ENCODE data around the gene RAB3C. TPM values are rescaled to one million over a fixed set of nuclear protein-coding genes. Genes with fewer than 3 reads are reported as not detected.

Gene RAB3C
- total RNA-seq, 4 donors from 2014 or later: 0.33 to 3.4 (median 1.4) TPM

- TF ChIP-seq, protein P1, sequence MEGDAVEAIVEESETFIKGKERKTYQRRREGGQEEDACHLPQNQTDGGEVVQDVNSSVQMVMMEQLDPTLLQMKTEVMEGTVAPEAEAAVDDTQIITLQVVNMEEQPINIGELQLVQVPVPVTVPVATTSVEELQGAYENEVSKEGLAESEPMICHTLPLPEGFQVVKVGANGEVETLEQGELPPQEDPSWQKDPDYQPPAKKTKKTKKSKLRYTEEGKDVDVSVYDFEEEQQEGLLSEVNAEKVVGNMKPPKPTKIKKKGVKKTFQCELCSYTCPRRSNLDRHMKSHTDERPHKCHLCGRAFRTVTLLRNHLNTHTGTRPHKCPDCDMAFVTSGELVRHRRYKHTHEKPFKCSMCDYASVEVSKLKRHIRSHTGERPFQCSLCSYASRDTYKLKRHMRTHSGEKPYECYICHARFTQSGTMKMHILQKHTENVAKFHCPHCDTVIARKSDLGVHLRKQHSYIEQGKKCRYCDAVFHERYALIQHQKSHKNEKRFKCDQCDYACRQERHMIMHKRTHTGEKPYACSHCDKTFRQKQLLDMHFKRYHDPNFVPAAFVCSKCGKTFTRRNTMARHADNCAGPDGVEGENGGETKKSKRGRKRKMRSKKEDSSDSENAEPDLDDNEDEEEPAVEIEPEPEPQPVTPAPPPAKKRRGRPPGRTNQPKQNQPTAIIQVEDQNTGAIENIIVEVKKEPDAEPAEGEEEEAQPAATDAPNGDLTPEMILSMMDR (IDR thresholded peaks at IDR 0.05; ENCODE audit: low read depth): no peak
These were observed 214.1 kb downstream of the RAB3C start for GRCh38 chr5:58797021-58797420.

- TF ChIP-seq, protein P1 (IDR thresholded peaks at IDR 0.05; ENCODE audit: low read depth): no peak
These were observed 217.5 kb downstream of the RAB3C start for GRCh38 chr5:58800356-58800755.

DNA sequence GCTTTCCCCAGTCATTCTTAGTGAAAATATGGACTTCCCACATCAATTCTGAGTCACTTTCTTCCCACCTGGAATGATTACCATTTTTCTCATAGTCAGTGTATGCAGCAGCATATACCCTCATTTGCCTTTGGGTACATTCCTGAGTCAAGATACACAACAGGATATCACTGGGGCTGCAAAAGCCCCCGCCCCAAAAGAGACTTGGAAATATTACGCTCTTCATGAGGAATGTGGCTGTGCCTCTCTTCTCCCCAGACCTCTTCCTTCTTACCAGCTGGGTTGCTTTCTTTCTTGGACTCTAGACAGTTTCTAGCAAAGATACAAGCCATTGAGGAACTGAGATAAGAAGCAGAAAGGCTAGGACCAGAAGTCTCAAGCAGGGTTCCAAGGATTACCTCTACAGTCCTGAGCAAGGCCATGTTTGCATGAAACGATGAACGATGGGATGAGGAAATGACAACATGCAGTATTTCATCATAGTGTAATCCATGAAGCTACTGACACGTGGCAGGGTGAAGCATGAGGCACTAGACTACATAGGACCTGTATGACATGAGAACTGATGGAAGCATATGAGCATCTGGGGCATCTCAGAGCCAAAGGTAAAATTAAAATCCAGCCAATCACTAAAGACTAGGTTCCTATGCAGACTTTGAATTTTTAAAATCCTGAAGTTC lies 218.1 kb downstream of the RAB3C start:
- TF ChIP-seq, protein P1 (IDR thresholded peaks at IDR 0.05; ENCODE audit: low read depth): no peak

- TF ChIP-seq, protein P1 (IDR thresholded peaks at IDR 0.05; ENCODE audit: low read depth): no peak
These were observed 220.2 kb downstream of the RAB3C start for GRCh38 chr5:58803056-58803455.

GRCh38 chr5:58804291-58804690 lies 221.4 kb downstream of the RAB3C start:
- TF ChIP-seq, protein P1 (IDR thresholded peaks at IDR 0.05; ENCODE audit: low read depth): no peak

DNA sequence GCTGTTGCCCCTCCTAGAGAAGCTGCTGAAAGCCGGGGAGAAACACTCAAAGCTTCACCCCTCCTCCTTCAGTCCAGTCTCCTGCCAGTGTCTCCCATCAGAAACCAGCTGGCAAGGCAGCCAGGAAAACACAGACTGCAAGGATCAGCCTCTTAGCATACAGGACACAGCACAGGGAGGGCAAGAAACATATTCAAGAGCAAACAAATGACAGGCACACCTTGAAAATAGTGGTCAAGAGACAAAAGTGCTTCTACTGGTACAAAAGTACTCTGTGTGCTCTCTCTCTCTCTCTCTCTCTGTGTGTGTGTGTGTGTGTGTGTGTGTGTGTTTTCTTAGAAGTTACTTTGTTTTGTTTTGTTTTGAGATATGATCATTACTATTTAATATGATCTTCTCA lies 227.2 kb downstream of the RAB3C start:
- TF ChIP-seq, protein P1 (IDR thresholded peaks at IDR 0.05; ENCODE audit: low read depth): no peak

GRCh38 chr5:58813855-58814254 lies 231.0 kb downstream of the RAB3C start:
- TF ChIP-seq, protein P1 (IDR thresholded peaks at IDR 0.05; ENCODE audit: low read depth): no peak
